HEK293T (cell line): ENCODE measurements around the gene PSMA7.

Source experiments
- ELF4 ChIP-seq: fragments of 450-650 bp; IDR thresholded peaks from 2 replicates; pipeline ENCODE4 v1.6.1; 2017; ENCODE audit warnings: antibody characterized with exemption
- FOXM1 ChIP-seq: fragments of 450-650 bp; IDR thresholded peaks from 2 replicates; pipeline ENCODE4 v1.6.1; 2017; ENCODE audit warnings: mild to moderate bottlenecking, borderline replicate concordance

- TF ChIP-seq ELF4 (no peak), FOXM1 (no peak)
These were observed 6.7 kb downstream of the PSMA7 start for GRCh38 chr20:62136283-62137091.
